Measurements from ENCODE around the gene NACA2. TPM values are rescaled to one million over a fixed set of nuclear protein-coding genes. Genes with fewer than 3 reads are reported as not detected.

The NACA2 gene
- total RNA-seq, 1 experiment from 2014 or later, result not detected

DNA sequence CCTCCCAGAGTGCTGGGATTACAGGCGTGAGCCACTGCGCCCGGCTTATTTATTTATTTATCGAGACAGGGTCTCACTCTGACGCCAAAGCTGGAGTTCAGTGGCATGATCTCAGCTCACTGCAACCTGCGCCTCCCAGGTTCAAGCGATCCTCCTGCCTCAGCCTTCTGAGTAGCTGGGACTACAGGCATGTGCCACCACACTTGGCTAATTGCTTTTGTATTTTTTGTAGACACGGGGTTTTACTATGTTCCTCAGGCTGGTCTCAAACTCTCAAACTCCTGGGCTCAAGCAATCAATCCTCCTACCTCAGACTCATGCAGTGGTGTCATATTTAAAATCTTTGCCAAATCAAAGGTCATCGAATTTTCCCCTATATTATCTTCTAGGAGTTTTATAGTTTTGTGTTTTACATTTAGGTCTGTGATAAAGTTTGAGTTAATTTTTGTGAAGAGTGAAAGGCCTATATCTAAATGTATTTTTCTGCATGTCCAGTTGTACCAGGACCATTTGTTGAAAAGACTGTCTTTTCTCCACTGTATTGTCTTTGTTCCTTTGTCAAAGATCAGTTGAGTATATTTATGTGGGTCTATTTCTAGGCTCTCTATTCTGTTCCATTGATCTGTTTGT lies 47.1 kb downstream of the NACA2 start (continued):
- TF ChIP-seq ZNF532 (CRISPR knock-in tag; IDR thresholded peaks at IDR 0.05; ENCODE audit: borderline replicate concordance), result no peak
- TF ChIP-seq ZMAT4 (CRISPR knock-in tag; IDR thresholded peaks at IDR 0.05), result no peak
- TF ChIP-seq USF2 (CRISPR knock-in tag; IDR thresholded peaks at IDR 0.05), result no peak
- TF ChIP-seq NFYB (CRISPR knock-in tag; conservative IDR thresholded peaks at IDR 0.05; ENCODE audit: low read depth), result no peak
- TF ChIP-seq ZNF219 (CRISPR knock-in tag; IDR thresholded peaks at IDR 0.05; ENCODE audit: borderline replicate concordance), result no peak

DNA sequence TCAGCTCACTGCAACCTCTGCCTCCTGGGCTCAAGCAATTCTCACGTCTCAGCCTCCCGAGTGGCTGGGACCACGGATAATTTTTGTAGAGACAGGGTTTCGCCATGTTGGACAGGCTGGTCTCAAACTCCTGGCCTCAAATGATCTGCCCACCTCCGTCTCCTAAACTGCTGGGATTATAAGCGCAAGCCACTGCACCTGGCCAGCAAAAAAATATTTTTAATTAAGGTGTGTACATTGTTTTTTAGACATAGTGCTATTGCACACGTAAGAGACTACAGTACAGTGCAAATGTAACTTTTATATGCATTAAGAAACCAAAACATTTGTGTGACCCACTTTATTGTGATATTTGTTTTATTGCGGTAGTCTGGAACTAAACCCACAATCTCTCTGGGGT lies 49.0 kb downstream of the NACA2 start:
- no peak overlapping the region for H3K4me3 Mint-ChIP-seq
- no peaks in the 10 kb centered on the region for H3K4me1 Mint-ChIP-seq
- no peaks in the 10 kb centered on the region for H3K27me3 Mint-ChIP-seq (ENCODE audit: low read depth)
- ChIA-PET CTCF (no interaction called here), POLR2A (no interaction called here)
- ATAC-seq, result no peak
- H3K27ac Mint-ChIP-seq, result no peak overlapping the region
- DNase-seq (ENCODE audit: low spot score), result no peak
- H3K9me3 Mint-ChIP-seq, result peaks cover 33% of the 10 kb centered on the region
- no peaks in the 10 kb centered on the region; the same call in 1 of the 2 replicates for H3K36me3 Mint-ChIP-seq
- TF ChIP-seq E2F4 (CRISPR knock-in tag; IDR thresholded peaks at IDR 0.05; ENCODE audit: borderline replicate concordance, low read depth), result no peak
- no peak for TF ChIP-seq ZNF317 (CRISPR knock-in tag; IDR thresholded peaks at IDR 0.05; ENCODE audit: borderline replicate concordance, low read depth)
- no peak for TF ChIP-seq TEAD4 (CRISPR knock-in tag; IDR thresholded peaks at IDR 0.05)
- TF ChIP-seq HMGA2 (CRISPR knock-in tag; IDR thresholded peaks at IDR 0.05), result no peak
- TF ChIP-seq SMAD3 (CRISPR knock-in tag; IDR thresholded peaks at IDR 0.05; ENCODE audit: borderline replicate concordance), result no peak
- TF ChIP-seq GTF2I (CRISPR knock-in tag; conservative IDR thresholded peaks at IDR 0.05), result no peak

- POLR2A ChIA-PET, result no interaction called here
- H3K27me3 Mint-ChIP-seq (ENCODE audit: low read depth), result no peaks in the 10 kb centered on the region
- H3K27ac Mint-ChIP-seq, result no peak overlapping the region
- no peaks in the 10 kb centered on the region; the same call in 1 of the 2 replicates for H3K36me3 Mint-ChIP-seq
- DNase-seq (ENCODE audit: low spot score) (no peak), ATAC-seq (no peak)
- H3K4me1 Mint-ChIP-seq, result no peaks in the 10 kb centered on the region
- CTCF ChIA-PET, result no interaction called here
- H3K4me3 Mint-ChIP-seq, result no peak overlapping the region
- H3K9me3 Mint-ChIP-seq, result peaks cover 32% of the 10 kb centered on the region
- TF ChIP-seq MYBL2 (CRISPR knock-in tag; IDR thresholded peaks at IDR 0.05), result no peak
- TF ChIP-seq ATF6 (CRISPR knock-in tag; IDR thresholded peaks at IDR 0.05), result no peak
- TF ChIP-seq ZNF396 (CRISPR knock-in tag; IDR thresholded peaks at IDR 0.05; ENCODE audit: borderline replicate concordance), result no peak
- no peak for TF ChIP-seq ZNF232 (CRISPR knock-in tag; IDR thresholded peaks at IDR 0.05)
- no peak for TF ChIP-seq ZNF138 (CRISPR knock-in tag; conservative IDR thresholded peaks at IDR 0.05)
- no peak for TF ChIP-seq JUN (CRISPR knock-in tag; IDR thresholded peaks at IDR 0.05)
- no peak for TF ChIP-seq ZNF263 (CRISPR knock-in tag; IDR thresholded peaks at IDR 0.05; ENCODE audit: low read depth)
- TF ChIP-seq TEAD1 (CRISPR knock-in tag; IDR thresholded peaks at IDR 0.05), result no peak
- no peak for TF ChIP-seq NR1H2 (CRISPR knock-in tag; IDR thresholded peaks at IDR 0.05)
Measured at GRCh38 chr17:61540874-61541273, 50.1 kb downstream of the NACA2 start.

All from WTC11 (cell line).